ENCODE data around the gene JAG1.

DNA sequence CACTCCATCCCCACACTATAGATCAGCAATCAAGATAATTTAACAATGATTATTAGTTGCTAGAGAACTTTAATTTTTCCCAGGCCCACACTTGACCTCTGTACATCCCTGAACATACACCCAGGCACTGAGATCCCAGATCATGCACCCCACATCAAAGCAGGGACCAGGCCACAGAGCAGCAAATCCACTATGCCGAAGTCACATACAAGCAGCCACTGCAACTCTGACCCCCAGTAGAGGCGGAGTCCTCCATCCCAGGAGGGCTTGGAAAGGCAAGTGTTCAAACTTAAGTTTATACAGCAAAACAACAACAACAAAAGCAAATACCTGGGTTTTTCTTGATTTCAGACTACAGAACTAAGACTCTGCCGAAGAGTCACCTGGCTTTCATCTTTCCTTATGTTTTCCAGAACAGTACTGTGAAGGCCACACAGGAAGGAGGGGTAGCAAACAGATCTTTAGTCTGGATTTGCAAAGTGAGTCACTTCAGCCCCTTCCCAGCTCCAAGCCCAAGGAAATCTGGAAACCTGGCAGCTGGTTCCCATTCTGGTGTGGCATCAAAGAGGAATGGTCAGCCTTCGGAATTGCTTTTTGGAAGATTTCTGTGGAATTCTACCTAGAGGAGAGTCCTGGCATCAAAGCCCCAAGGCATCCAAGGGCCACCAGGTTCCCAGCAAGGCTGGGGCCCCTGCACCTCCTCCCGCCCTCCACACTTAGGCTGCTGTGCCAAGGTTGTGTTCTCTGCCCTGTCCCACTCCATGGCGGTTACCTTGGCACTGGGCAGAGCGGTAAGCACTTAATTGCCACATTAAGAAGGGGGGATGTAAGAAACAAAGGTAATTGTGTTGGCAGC lies 7.3 kb downstream of the JAG1 start:
- TF ChIP-seq ZNF530 (tag by site-specific recombination; IDR thresholded peaks at IDR 0.05; ENCODE audit: low read depth) (no peak), ZNF777 (tag by site-specific recombination; IDR thresholded peaks at IDR 0.05; ENCODE audit: borderline replicate concordance) (no peak), CTCF (tag by site-specific recombination; IDR thresholded peaks at IDR 0.05) (no peak)
- TF ChIP-seq, protein P1, sequence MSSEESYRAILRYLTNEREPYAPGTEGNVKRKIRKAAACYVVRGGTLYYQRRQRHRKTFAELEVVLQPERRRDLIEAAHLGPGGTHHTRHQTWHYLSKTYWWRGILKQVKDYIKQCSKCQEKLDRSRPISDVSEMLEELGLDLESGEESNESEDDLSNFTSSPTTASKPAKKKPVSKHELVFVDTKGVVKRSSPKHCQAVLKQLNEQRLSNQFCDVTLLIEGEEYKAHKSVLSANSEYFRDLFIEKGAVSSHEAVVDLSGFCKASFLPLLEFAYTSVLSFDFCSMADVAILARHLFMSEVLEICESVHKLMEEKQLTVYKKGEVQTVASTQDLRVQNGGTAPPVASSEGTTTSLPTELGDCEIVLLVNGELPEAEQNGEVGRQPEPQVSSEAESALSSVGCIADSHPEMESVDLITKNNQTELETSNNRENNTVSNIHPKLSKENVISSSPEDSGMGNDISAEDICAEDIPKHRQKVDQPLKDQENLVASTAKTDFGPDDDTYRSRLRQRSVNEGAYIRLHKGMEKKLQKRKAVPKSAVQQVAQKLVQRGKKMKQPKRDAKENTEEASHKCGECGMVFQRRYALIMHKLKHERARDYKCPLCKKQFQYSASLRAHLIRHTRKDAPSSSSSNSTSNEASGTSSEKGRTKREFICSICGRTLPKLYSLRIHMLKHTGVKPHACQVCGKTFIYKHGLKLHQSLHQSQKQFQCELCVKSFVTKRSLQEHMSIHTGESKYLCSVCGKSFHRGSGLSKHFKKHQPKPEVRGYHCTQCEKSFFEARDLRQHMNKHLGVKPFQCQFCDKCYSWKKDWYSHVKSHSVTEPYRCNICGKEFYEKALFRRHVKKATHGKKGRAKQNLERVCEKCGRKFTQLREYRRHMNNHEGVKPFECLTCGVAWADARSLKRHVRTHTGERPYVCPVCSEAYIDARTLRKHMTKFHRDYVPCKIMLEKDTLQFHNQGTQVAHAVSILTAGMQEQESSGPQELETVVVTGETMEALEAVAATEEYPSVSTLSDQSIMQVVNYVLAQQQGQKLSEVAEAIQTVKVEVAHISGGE (tag by site-specific recombination; conservative IDR thresholded peaks at IDR 0.05; ENCODE audit: low read depth) = no peak

All from HEK293 (cell line).